Upper lobe of left lung (tissue), 6 donors: ENCODE data around the gene SYT14. TPM values are rescaled to one million over a fixed set of nuclear protein-coding genes. Genes with fewer than 3 reads are reported as not detected.
"Not testable (repeated sequence)": the region's sequence is repeated elsewhere in the genome, so short reads cannot be mapped to it uniquely, and the experiment has no call there.

Experiments used
- ATAC-seq, 2 donors: fragments of 200-7000 bp; cut with Tn5 transposase; one replicate each; pipeline ENCODE4 v1.9.1; 2022; ENCODE audit warnings: mild to moderate bottlenecking in 2 of 2, moderate library complexity in 2 of 2; ENCODE audit not compliant: low FRiP score in 2 of 2
- DNase-seq, 2 donors: peaks; one replicate each; pipeline ENCODE4 v3.0.0-alpha.2; 2019 to 2020
- H3K27ac ChIP-seq, 4 donors: fragments of 200-600 bp; sonication (generic); one replicate each; pipeline ENCODE4 v1.5.1; 2016 to 2019
- H3K27me3 ChIP-seq, 4 donors: fragments of 200-600 bp; sonication (generic); one replicate each; pipeline ENCODE4 v1.5.1; 2017 to 2019
- H3K36me3 ChIP-seq, 4 donors: fragments of 200-600 bp; sonication (generic); one replicate each; pipeline ENCODE4 v1.5.1; 2016 to 2019
- H3K4me1 ChIP-seq, 4 donors: fragments of 200-600 bp; sonication (generic); one replicate each; pipeline ENCODE4 v1.5.1; 2018 to 2019
- H3K4me3 ChIP-seq, 4 donors: fragments of 200-600 bp; sonication (generic); one replicate each; pipeline ENCODE4 v1.5.1; 2017 to 2019; ENCODE audit warnings: mild to moderate bottlenecking in 2 of 4, moderate library complexity in 1 of 4
- H3K9me3 ChIP-seq, 4 donors: fragments of 200-600 bp; sonication (generic); one replicate each; pipeline ENCODE4 v1.5.1; 2018 to 2019
- CTCF ChIP-seq, 6 experiments: fragments of 450-650 bp in 4 of 6; fragments of 200-600 bp in 2 of 6; sonication (generic) in 2 of 6; IDR thresholded peaks; one replicate each; pipeline ENCODE4 v1.5.1; 2016 to 2019; ENCODE audit warnings: antibody characterized with exemption in 6 of 6
- EP300 ChIP-seq, 4 donors: sonication (generic); formaldehyde crosslinking; IDR thresholded peaks; one replicate each; pipeline ENCODE4 v1.5.1; 2017; ENCODE audit warnings: antibody characterized with exemption in 4 of 4, control low read depth in 2 of 4
- POLR2A ChIP-seq, 4 donors: fragments of 450-650 bp; IDR thresholded peaks; one replicate each; pipeline ENCODE4 v1.5.1; 2016 to 2017; ENCODE audit warnings: antibody characterized with exemption in 4 of 4, mild to moderate bottlenecking in 2 of 4
- POLR2AphosphoS5 ChIP-seq, 2 donors: sonication (generic); formaldehyde crosslinking; IDR thresholded peaks; one replicate each; pipeline ENCODE4 v1.5.1; 2017; ENCODE audit warnings: antibody characterized with exemption in 2 of 2
- WGBS, 2 donors: methylation state at CpG; one replicate each; pipeline ENCODE4 v1.1.5; 2017 to 2018; 5-methylcytosine and 5-hydroxymethylcytosine counted together
- total RNA-seq, 6 donors: library from RNA; depleted of rRNA in 4 of 6; stranded (reverse); fragments of >200 nt in 4 of 6; gene quantifications; one replicate each; pipeline versions ENCODE4 v1.1.0 to v1.2.1, GENCODE V29; 2016 to 2021
- donor health status: DM: no; HTN: no; CAD: no; lungs with moderate emphysema.
- donor health status: DM: no; HTN: yes; CAD: no; lungs with severe emphysema.

SYT14 gene
- total RNA-seq, 6 donors from 2014 or later, result not detected

DNA sequence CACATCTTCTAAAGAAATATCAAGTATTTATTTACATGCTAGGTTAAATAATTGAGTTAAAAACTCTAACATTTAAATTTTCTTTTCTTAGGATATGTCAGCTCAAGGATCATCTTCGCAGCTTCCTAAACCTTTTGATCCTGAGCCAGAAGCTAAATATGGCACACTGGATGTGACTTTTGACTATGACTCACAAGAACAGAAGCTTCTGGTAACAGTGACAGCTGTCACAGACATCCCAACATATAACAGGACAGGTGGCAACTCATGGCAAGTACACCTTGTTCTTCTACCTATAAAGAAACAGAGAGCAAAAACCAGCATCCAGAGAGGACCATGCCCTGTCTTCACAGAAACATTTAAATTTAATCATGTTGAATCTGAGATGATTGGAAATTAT is 161.9 kb downstream of the SYT14 start:
- H3K27ac ChIP-seq, result no peak overlapping the region
- H3K9me3 ChIP-seq, result no peaks in the 10 kb centered on the region
- H3K27me3 ChIP-seq, result no peaks in the 10 kb centered on the region
- H3K4me3 ChIP-seq, result no peak overlapping the region
- no peak for ATAC-seq
- no peak for TF ChIP-seq EP300 (IDR thresholded peaks at IDR 0.05)
- TF ChIP-seq CTCF (IDR thresholded peaks at IDR 0.05), result no peak
- no peak for TF ChIP-seq POLR2A (IDR thresholded peaks at IDR 0.05)
- TF ChIP-seq POLR2AphosphoS5 (IDR thresholded peaks at IDR 0.05), result no peak
- no peaks in the 10 kb centered on the region for H3K36me3 ChIP-seq
- H3K4me1 ChIP-seq, result no peaks in the 10 kb centered on the region
- WGBS, 2 donors, result 68 to 82% methylated on average over 1 of the region's 1 CpG
- no peak for DNase-seq

GRCh38 chr1:210104103-210104502 is 166.1 kb downstream of the SYT14 start:
- DNase-seq, result no peak
- Histone ChIP-seq H3K4me1 (no peaks in the 10 kb centered on the region), H3K9me3 (no peaks in the 10 kb centered on the region), H3K27me3 (no peaks in the 10 kb centered on the region), H3K4me3 (no peak overlapping the region), H3K36me3 (no peaks in the 10 kb centered on the region), H3K27ac (no peak overlapping the region)
- TF ChIP-seq CTCF (IDR thresholded peaks at IDR 0.05), result no peak
- TF ChIP-seq EP300 (IDR thresholded peaks at IDR 0.05), result no peak
- TF ChIP-seq POLR2AphosphoS5 (IDR thresholded peaks at IDR 0.05), result no peak
- TF ChIP-seq POLR2A (IDR thresholded peaks at IDR 0.05), result no peak
- ATAC-seq, result no peak
- 60 to 64% methylated on average over 2 of the region's 2 CpGs for WGBS, 2 donors

GRCh38 chr1:210112906-210113305 is 174.9 kb downstream of the SYT14 start:
- DNase-seq, result peak in 1 of 2 donors; percentile 67
- H3K4me3 ChIP-seq, H3K36me3 ChIP-seq, H3K27ac ChIP-seq, ATAC-seq, H3K4me1 ChIP-seq, H3K27me3 ChIP-seq, H3K9me3 ChIP-seq: not testable (repeated sequence)
- WGBS, 2 donors, result 64 to 75% methylated on average over 9 of the region's 9 CpGs

DNA sequence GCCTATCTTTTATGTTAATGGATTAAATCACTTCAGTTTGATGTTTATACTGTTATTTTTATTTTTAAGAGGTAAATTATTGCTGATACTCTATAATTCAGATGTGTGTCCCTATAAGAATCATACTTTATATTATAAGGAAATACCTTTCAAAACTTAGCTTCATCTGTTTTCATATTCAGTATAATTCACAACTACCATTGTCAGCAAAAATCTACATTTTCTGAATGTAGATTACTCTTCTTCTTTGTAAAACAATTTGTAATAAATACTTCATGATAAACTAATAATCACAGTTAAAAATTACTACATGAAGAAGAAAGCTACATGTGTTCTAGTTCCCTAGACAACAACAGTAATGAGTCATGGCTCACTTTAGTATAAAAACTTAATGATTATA is 179.2 kb downstream of the SYT14 start:
- DNase-seq (no peak), ATAC-seq (no peak)
- Histone ChIP-seq H3K9me3 (no peaks in the 10 kb centered on the region), H3K4me3 (no peak overlapping the region), H3K27ac (no peak overlapping the region), H3K4me1 (no peaks in the 10 kb centered on the region), H3K27me3 (no peaks in the 10 kb centered on the region), H3K36me3 (no peaks in the 10 kb centered on the region)
- TF ChIP-seq CTCF (IDR thresholded peaks at IDR 0.05), result no peak
- TF ChIP-seq POLR2A (IDR thresholded peaks at IDR 0.05), result no peak
- no peak for TF ChIP-seq EP300 (IDR thresholded peaks at IDR 0.05)
- no peak for TF ChIP-seq POLR2AphosphoS5 (IDR thresholded peaks at IDR 0.05)

GRCh38 chr1:210117681-210118170 is 179.7 kb downstream of the SYT14 start:
- Histone ChIP-seq H3K4me1 (no peaks in the 10 kb centered on the region), H3K36me3 (no peaks in the 10 kb centered on the region), H3K4me3 (no peak overlapping the region), H3K27ac (no peak overlapping the region), H3K9me3 (no peaks in the 10 kb centered on the region), H3K27me3 (no peaks in the 10 kb centered on the region)
- ATAC-seq, result no peak
- no peak for TF ChIP-seq EP300 (IDR thresholded peaks at IDR 0.05)
- no peak for TF ChIP-seq POLR2AphosphoS5 (IDR thresholded peaks at IDR 0.05)
- no peak for TF ChIP-seq POLR2A (IDR thresholded peaks at IDR 0.05)
- TF ChIP-seq CTCF (IDR thresholded peaks at IDR 0.05), result no peak
- DNase-seq, result no peak
